ENCODE results near the gene LYZ.
A peak's percentile ranks its signal among the peaks of the same experiment; 100 is the strongest.

Gene LYZ

GRCh38 chr12:69339999-69340398, 8.2 kb upstream of the LYZ start:
- no peak for DNase-seq

GRCh38 chr12:69341328-69341727, 6.9 kb upstream of the LYZ start:
- no peak for DNase-seq

DNA sequence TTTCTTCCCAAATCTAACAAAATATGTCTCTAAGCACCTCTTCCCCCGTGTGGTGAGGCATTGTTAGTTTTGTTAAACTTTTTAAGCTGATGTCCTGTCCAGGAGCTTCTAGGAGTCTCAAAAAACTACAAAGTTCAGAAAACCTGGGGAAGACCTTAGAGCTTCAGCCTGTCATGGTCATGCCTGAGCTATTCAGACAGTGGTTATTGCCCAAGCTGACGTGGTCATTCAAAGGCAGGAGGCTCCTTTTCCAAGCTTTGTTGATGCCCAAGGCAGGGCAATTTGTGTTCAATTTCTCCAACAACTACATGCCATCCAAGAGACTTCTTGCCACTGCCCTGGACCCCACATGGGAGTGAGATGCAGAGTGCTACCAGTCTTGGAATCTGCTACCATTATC, 5.8 kb upstream of the LYZ start:
- no peak for DNase-seq

GRCh38 chr12:69343357-69343756, 4.8 kb upstream of the LYZ start:
- no peak for DNase-seq

GRCh38 chr12:69343885-69344612, 4.1 kb upstream of the LYZ start:
- no peak for DNase-seq

DNA sequence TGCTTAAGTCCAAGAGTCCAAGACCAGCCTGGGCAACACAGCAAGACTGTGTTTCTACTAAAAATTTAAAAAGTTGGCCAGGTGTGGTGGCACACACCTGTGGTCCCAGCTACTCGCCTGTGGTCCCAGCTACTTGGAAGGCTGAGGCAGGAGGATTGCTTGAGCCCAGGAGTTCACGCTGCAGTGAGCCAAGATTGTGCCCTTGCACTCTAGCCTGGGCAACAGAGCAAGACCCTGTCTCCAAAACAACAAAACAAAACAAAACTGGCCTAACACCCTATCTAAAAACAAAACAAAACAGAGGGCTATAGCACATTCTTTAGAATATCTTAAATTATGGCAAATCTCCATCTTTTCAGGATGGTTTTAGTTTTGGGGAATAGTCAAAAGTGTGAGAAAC, 3.1 kb upstream of the LYZ start:
- no peak for DNase-seq

GRCh38 chr12:69345742-69346141, 2.4 kb upstream of the LYZ start:
- DNase-seq, result no peak

DNA sequence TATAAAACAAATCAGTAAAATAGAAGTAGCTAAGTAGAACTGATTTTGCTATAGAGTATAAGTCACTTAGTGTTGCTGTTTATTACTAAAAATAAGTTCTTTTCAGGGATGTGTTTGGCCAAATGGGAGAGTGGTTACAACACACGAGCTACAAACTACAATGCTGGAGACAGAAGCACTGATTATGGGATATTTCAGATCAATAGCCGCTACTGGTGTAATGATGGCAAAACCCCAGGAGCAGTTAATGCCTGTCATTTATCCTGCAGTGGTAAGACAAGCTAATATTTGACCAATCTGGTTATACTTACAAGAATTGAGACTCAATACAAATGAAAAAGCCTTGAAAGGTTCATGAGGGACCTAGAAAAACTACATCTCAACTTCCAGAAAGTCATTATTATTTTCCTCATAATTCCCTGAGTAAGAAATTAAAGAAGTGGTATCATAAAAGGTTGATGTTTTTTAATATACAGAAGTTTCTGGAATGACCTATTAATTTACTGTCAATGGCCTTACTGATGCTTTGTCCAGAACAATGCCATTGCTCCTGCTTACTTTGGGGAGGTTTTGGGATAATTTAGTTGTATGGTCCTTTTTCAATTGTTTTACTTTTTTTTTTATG, 1.9 kb downstream of the LYZ start:
- DNase-seq, result no peak

GRCh38 chr12:69350777-69351176, 2.6 kb downstream of the LYZ start:
- DNase-seq, result no peak

DNA sequence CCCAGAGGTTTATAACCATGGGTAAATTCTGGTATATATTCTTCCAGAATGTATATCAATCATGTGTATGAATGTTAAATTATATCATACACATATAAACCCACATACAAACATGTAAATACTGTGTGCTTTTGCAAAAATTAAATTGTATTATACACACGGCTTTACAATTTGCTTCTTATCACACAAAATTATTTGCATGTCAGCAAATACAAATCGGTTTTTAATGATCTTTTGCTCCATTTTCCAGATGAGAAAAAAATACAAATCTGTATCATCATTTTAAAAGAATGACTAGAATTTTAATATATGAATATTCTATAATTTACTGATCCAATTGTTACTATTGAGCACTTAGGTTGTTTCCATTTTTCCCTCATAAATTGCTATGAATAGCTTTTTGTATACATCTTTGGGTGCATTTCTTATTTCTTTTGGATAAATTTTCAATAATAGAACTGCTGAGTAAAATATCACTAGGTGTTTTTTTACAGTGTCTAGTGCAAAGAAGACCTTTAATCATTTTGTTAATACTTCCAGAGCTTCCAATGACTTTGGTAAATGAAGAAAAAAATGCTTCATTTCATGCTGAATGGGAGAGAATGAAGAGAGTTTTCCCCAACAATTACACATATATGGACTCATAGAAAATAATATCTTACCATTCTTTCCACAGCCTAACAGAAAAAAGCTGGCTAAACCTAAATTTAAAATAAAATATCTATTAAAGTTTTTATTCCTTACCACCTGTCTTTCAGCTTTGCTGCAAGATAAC, 3.5 kb downstream of the LYZ start:
- no peak for DNase-seq

DNA sequence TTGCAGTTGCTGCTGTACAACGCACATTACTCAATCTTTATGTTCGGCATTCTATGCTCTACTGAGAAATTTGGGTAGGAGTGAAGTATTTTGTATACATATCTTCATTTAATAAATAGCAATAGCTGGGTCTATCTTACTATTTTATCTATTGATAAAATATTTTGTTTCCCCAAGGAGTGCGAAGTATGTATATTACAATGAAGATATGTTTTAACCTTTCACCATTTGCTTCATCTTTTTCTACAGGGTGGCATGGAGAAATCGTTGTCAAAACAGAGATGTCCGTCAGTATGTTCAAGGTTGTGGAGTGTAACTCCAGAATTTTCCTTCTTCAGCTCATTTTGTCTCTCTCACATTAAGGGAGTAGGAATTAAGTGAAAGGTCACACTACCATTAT, 4.7 kb downstream of the LYZ start:
- no peak for DNase-seq

- no peak for DNase-seq
Observed at GRCh38 chr12:69354172-69354555, 6.0 kb downstream of the LYZ start.

GRCh38 chr12:69354556-69355187, 6.5 kb downstream of the LYZ start:
- no peak for DNase-seq

DNA sequence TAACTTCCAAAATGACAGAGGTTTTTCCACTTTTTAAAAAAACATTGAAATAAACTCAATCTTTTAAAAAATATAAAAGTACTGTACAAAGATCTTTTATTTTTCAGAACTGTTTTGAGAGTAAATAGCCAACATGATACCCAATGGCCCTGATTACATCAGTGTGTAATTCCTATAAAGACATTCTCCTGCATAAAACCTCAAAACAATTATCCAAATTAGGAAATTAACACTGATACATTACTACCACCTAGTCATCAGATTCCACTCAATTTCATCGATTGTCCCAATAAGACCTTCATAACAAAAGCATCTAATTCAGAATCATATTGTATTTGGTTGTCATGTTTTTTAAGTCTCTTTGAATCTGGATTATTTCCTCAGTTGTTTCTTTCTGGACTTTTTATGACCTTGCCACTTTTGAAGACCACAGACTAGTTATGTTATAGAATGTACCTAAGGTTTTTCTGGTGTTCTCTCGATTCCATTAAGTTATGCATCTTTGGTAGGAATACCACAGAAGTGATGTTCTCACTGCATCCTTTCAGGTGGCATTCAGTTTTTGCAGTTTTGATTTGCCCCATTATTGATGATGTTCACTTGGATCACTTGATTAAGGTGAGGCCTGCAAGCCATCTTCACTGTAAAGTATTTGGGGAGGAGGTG, 7.3 kb downstream of the LYZ start:
- DNase-seq, result no peak

DNA sequence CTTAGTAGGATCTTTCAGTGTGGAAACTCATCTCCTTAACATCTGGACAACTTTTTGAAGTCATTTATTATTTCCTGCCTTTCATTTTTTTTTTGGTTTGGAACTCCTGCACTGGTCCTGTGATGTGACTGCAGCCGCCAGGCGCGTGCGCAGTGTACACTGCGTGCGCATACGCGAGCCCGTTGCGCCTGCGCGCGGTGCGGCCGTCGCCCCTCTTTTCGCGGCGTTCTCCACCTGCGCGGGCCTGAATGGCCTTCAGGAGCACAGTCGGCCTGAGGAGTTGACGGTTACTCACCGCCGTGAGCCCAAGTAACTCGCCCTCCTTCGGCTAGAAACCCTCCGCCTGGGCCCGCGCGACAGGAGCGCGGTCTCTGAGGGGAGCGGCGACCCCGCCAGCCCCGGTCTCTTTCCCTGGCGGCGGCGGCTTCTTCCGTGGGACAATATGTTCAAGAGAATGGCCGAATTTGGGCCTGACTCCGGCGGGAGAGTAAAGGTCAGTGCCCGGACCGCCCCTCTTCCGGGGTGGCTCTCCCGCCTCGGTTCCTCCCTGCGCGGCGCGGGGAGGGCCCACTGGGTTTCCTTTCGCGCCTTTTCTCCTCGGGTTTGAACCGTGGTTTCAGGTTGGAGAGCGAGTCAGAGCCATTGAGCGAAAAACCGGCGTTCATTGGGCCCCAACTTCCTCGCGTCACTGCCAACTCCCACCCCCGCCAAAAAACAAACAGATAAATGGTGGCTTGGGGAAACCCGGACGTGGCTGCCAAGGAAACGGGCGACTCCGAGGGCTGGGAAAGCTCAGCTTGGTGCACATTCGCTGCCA, 11.6 kb downstream of the LYZ start, which contains the start of gene YEATS4:
TSS of gene YEATS4 (plus strand) at position 213 of the 817 bp plus-strand sequence. CDS start at position 443, 230 bp downstream.
- DNase-seq, result peak; percentile 87

DNA sequence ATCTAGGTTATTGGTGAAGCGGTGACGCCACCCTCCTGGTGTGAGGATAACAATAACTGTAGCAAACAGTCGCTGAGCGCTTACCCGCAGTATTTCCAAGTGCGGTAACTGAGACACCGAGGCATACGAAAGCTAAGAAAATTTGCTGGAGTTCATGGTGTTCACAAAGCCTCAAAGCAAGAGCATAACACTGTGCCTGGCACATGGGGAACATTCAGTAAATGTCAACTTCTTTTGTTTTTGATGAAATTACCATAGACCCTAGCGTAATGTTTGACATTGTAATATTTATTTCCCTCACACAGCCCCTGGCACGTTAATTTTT, 12.1 kb downstream of the LYZ start:
- DNase-seq, result no peak

DNA sequence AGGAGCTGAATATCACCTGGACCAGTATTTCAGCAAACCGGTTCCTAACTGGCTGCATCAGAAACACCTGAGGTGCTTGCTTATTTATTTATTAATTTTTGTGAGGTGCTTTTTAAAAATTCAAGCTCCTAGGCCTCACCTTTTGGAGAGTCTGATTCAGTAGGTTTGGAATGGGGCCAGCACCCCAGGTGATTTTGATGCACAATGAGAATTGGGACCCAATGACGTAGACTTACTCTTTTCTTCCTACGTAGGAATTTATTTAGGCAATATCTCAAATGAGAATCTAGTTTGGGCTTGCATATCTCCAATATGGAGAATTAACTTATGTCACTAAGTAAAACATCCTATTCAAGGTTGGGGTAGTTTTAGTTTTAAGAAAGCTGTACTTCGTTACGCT, 18.6 kb downstream of the LYZ start:
- DNase-seq, result no peak

GRCh38 chr12:69368171-69368570, 20.0 kb downstream of the LYZ start:
- DNase-seq, result no peak

DNA sequence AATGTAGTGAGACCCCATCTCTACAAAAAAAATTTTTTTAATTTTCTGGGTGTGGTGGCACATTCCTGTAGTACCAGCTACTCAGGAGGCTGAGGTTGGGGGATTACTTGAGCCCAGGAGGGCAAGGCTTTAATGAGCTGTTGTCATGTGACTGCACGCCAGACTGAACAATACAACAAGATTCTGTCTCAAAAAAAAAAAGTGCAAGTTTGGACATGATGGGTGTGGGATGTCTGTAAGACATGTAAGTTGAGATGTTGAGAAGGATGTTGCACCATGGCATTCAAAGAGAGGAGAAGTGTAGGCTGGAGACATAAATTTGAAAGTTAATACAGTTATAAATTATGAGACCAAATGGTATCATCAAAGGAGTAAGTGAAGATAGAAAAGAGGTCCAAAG, 34.9 kb downstream of the LYZ start:
- no peak for DNase-seq

DNA sequence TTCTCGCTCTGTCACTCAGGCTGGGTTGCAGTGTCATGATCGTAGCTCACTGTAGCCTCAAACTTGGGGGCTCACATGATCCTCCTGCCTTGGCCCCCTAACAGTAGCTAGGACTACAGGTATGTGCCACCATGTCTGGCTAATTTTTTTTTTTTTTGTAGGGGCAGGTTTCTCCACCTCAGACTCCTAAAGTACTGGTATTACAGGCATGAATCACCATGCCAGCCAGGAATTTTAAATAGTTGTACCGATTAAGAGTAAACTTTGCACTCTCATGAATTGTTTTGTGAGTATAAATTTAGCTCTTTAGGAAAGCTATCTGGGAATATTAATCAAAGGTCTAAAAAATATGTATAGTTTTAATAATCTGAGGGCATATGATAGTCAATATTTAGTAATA, 36.9 kb downstream of the LYZ start:
- no peak for DNase-seq

DNA sequence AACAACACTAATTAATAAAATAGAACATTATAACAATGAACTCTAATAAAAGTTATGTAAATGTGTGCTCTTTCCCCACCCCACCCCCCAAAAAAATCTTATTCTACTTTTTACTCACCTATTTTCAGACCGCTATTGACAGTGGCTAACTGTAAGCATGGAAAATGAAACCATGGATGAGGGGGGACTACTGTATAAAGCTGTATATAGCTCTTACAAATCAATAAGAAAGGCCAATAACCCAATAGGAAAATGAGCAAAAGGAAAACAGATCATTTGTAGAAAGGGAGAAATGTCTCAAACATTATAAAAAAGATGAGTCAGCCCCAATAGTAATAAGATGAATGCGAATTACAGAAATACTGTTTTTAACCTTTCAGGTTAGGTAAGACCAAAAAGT, 38.7 kb downstream of the LYZ start:
- no peak for DNase-seq

DNA sequence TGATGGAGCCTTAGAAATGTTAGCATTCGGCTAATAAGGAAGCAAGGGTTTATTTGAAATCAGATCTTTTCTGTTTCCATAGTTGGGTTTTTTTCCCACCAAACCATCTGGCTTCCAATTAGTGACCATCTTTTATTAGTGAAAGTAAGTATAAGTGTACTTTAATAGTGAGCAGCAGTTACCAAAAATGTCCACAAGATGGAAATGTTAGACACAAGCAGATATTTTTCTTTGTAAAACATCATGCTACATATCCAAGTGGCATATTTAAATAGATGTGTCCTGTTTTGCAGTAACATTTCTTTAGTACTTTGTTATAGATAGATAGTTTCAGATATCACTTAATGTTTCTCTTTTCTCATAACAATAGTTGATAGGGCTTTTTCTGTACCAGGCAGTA, 40.2 kb downstream of the LYZ start:
- peak; percentile 16 for DNase-seq
